UCSD-AML1 (cell line): ENCODE data around the gene DACH1.

Experiments
- DNase-seq: peaks from one replicate; lab custom pipeline; 2025; ENCODE audit not compliant: unreplicated experiment; lab: John Stamatoyannopoulos, UW

The DACH1 gene

GRCh38 chr13:71448080-71448630, 418.8 kb downstream of the DACH1 start:
- DNase-seq = no peak

- DNase-seq = no peak
Observed at GRCh38 chr13:71437704-71438103, 429.3 kb downstream of the DACH1 start.

- DNase-seq = no peak
Observed at GRCh38 chr13:71430681-71431080, 436.3 kb downstream of the DACH1 start.

GRCh38 chr13:71417205-71417604, 449.8 kb downstream of the DACH1 start:
- DNase-seq = no peak

- DNase-seq = no peak
Observed at GRCh38 chr13:71412231-71412630, 454.8 kb downstream of the DACH1 start.

- DNase-seq = no peak
Observed at GRCh38 chr13:71408416-71408815, 458.6 kb downstream of the DACH1 start.

GRCh38 chr13:71399631-71400215, 467.3 kb downstream of the DACH1 start:
- DNase-seq = no peak

GRCh38 chr13:71396149-71396548, 470.9 kb downstream of the DACH1 start:
- DNase-seq = no peak

- no peak for DNase-seq
Observed at GRCh38 chr13:71395053-71395452, 472.0 kb downstream of the DACH1 start.

- DNase-seq = no peak
Observed at GRCh38 chr13:71394176-71394575, 472.8 kb downstream of the DACH1 start.
